Measurements from ENCODE around the gene ADAM12.
"Not testable (repeated sequence)": the region's sequence is repeated elsewhere in the genome, so short reads cannot be mapped to it uniquely, and the experiment has no call there.

Gene ADAM12

GRCh38 chr10:126205486-126206205, 182.6 kb downstream of the ADAM12 start:
- DNase-seq, result no peak

DNA sequence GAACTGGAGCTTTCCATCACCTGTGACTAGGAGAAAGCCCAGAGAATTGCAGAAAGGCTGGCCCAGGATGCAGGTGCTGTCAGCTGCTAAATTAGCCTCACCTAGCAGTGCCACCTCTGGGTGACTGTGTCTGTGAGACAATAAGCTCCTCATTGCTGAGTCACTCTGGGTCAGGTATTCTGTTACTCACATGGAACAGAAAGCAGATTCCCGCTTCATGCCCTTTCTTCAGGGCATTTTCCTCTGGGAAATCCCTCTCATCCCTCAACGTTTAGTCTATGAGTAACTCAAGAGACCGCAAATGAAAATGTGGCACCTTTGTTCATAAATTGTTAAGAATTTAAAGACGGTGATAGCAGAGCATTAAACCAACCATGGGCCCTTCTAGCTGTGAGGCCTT, 184.0 kb downstream of the ADAM12 start:
- DNase-seq, result no peak

DNA sequence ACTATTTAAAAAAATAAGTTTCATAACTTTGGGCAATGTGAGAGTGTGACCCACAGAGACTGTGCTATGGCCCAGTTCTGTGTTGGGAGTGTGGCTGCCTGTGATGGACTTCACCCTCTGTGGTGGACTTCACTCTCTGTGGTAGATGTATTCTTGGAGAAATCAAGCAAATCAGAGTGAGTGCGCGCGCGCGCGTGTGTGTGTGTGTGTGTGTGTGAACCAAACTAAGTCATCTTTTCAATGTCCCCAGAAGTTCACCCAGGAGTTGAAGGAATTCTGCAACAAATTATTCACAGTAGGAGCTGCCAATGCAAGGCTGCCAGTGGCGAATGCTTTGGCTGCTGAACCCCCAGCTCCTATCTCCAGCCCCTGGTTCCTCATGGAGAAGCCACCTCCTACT, 184.5 kb downstream of the ADAM12 start:
- DNase-seq, result no peak

DNA sequence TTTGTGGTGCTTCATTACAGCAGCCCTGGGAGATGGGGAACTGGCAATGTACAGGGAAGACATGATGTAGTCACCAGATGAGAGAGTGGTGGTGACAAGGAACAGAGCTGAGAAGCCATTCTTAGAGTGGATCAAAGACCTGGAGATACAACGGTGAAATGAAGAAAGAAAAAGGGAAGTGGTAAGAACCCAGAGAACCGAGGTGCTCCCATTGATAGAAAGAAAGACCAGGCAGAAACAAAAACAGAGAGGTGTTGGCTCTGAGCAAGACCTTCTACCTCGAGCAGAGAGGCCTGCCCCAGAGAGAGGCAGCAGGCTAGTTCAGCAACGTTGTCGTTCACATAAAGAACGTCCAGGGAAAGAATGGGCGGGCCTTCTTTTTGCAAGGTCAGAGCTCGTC, 186.7 kb downstream of the ADAM12 start:
- no peak for DNase-seq

GRCh38 chr10:126199221-126199998, 188.9 kb downstream of the ADAM12 start:
- no peak for DNase-seq

GRCh38 chr10:126198681-126199080, 189.6 kb downstream of the ADAM12 start:
- DNase-seq, result no peak

GRCh38 chr10:126197036-126197543, 191.2 kb downstream of the ADAM12 start:
- no peak for DNase-seq

GRCh38 chr10:126196281-126196680, 192.0 kb downstream of the ADAM12 start:
- no peak for DNase-seq

DNA sequence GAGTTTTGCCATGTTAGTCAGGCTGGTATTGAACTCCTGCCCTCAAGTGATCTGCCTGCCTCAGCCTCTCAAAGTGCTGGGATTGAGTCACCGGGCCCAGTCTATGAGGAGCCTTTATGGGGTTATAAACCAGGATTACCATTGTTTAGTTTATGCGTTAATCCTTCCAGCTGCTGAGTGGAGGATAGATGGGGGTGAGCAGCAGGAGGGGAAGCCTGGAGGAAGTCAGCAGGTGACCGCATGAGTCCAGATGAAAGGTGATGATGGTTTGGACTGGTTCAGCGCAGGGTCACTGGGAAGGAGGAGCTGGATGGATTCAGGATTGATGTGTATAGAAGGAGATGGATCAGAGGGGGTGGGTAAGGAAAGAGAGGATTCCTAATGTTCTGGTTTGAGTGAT, 197.1 kb downstream of the ADAM12 start:
- DNase-seq, result no peak

DNA sequence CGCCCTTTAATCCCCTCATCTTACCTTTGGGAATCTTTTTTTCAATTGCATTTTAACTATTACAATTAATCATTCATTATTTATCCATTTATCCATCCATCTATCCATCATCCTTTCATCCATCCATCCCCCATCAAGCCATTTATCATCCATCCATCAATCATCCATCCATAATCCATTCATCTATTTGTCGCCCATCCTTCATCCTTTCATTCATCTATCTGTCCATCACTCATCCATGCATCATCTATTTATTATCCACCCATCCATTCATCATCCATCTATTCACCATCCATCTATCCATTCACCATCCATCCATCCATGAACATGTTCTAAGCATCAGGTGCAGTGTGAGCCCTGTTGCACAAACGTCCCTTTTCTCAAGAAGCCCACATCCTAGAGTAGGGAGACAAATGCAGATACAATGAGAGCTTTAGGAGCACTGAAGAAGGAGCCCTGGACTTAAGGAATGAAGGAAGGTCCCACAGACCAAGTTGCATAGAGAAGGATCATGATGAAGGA, 199.5 kb downstream of the ADAM12 start:
- no peak for DNase-seq

GRCh38 chr10:126187399-126187798, 200.9 kb downstream of the ADAM12 start:
- DNase-seq, result no peak

DNA sequence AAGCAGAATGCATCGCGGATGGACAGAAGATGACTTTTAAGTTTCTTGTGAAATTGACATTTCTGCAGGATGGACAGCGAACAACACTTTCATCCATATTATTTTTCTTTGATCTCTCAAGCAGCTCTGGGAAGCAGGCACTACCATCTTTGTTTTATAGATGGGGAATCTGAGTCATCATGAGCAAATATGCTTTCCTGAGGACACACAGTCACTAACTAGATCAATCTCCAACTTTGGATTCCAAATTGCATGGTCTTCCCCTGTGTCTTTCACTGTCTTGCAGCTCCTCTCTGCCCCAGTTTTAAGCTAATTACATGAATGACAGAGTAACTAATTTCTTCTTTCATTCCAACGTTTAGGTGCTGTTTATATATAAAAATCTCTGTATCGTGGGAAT, 201.5 kb downstream of the ADAM12 start:
- no peak for DNase-seq

DNA sequence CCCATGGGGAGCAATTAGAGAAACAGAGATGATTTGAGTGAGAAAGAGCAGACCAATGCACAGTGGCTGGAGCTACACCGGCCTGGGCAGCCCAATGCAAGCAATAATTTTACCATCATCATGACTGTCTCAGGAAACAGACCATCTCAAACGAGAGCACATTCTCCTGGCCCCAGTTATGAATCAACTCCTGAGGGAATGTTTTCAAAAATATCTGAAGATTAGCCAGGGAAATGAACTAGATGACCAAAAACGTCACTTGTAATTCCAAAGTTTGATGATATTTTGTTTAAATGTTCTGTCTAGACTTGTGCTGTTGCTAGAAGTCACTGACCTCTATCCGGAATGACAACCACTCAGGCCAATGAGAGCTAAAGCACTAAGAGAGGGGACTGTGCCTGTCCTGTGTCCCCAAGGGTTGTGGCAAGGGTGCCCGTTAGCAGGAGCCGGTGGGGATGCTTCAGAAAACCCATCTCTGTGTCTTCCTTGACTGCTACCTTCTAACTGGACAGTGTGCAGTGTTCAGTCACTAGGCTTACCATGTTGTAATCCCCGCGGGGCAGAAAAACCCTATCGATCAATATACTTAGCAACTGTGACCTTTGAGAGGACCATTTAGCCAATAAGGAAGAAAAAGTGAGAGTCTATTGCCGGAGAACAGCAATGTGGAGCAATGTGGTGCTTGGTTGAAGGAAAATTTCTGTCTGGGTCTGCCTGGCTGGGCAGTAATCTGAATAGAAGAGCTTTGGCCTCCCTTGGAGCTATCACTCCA, 202.4 kb downstream of the ADAM12 start:
- DNase-seq, result no peak

DNA sequence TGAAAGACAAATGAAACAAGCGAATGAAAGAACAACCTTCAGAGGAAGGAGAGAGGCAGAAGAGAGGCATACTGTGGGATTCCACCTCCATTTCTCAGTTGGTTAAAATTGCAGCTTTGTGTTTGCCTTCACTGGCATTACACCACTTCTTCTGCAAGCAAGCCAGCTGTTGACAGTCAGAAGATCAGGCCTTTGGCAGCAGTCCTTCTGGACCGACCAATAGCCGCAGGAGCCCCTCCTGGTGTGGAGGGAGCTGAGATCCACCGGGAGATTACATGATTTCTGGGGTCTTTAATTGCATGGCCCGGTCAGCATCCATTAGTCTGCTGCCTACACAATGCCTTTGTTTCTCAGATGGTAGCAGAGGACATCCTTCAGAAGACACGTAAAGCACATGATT, 206.7 kb downstream of the ADAM12 start:
- no peak for DNase-seq

- no peak for DNase-seq
Observed at GRCh38 chr10:126179637-126180036, 208.6 kb downstream of the ADAM12 start.

- no peak for DNase-seq
Observed at GRCh38 chr10:126177417-126178030, 210.8 kb downstream of the ADAM12 start.

DNA sequence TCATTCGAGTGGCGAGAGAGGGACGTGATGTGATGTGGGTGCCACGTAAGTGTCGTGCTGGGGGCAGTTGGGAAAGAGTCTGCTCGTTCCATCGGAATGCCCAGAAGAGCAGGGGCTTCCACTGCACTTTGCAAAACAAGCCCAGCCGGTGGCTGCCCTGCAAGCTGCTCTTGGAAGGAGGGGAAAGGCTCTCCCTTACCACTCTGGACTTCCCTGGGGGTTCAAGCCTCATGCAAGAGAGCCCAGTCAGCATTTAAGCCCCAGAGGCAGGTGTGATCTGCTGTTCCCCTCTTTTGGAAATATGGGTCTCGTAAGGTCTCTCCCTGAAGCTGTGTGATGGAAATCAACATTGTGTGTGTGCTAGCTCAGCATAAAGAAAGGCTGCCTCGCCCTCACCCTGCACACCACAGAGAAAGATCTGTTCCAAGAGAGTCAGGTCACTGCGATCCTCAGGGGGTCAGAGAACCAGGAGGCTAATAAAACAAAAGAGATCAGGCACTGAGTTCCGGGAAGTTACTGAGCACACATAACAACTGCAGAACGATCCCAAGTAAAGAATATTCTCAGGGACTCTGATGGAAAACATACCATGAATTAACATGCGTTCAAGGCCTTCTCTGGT, 212.5 kb downstream of the ADAM12 start:
- DNase-seq, result no peak

DNA sequence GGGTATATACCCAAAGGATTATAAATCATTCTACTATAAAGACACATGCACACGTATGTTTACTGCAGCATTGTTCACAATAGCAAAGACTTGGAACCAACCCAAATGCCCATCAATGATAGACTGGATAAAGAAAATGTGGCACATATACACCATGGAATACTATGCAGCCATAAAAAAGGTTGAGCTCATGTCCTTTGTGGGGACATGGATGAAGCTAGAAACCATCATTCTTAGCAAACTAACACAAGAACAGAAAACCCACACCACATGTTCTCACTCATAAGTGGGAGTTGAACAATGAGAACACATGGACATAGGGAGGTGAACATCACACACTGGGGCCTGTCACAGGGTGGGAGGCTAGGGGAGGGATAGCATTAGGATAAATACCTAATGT, 215.5 kb downstream of the ADAM12 start:
- DNase-seq, result not testable (repeated sequence)

DNA sequence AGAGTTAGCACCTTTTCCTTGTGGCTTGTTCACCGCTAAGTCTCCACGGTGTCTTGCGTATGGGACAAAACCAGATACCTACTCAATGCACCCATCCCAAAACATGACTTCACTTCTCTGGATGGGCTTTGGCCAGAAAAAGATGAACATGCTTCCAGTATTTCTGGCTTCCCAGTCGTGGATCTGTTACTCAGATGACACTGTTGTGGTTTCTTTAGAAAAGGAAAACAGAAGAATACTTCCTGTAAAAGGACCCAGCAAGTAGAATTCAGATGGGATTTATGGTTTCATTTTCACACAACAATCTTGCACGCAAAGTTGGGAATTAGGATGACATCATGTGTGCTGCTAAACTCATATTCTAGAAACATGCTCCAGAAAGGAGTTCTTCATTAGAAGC, 216.7 kb downstream of the ADAM12 start:
- no peak for DNase-seq

GRCh38 chr10:126170776-126171175, 217.5 kb downstream of the ADAM12 start:
- DNase-seq, result no peak

DNA sequence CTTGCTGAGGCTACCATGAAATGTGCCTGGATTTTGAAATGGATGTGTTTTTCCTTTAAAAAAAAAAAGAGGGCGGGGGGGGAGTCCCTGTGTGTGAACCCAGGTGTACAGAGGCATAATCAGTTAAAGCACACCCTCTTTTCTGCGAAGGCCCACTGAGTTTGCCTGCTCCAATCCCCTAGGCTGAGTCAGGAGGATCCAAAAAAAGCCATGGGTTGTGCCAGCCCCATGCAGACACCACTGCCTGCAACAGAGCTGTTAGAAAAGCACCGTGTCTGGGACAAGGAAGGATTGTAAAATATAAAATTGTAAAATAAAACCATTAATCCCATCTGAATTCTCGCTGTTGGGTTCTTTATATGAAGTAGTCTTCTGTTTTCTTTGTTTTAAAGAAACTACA, 217.9 kb downstream of the ADAM12 start:
- no peak for DNase-seq

- DNase-seq, result no peak
Observed at GRCh38 chr10:126169899-126170298, 218.4 kb downstream of the ADAM12 start.
